Stimulated activated CD8-positive, alpha-beta memory T cell treated with anti-CD3 and anti-CD28 coated beads, Interleukin-2, amount 100 ng/mL, for 1 hour (primary cell): ENCODE measurements around the gene NOP10.
A peak's percentile ranks its signal among the peaks of the same experiment; 100 is the strongest.
"Not testable (repeated sequence)": the region's sequence is repeated elsewhere in the genome, so short reads cannot be mapped to it uniquely, and the experiment has no call there.

Experiments used
- DNase-seq, 2 donors: peaks; one replicate each; pipeline ENCODE4 v3.0.0-alpha.2; 2020; ENCODE audit warnings: low read depth in 2 of 2

Gene NOP10

DNA sequence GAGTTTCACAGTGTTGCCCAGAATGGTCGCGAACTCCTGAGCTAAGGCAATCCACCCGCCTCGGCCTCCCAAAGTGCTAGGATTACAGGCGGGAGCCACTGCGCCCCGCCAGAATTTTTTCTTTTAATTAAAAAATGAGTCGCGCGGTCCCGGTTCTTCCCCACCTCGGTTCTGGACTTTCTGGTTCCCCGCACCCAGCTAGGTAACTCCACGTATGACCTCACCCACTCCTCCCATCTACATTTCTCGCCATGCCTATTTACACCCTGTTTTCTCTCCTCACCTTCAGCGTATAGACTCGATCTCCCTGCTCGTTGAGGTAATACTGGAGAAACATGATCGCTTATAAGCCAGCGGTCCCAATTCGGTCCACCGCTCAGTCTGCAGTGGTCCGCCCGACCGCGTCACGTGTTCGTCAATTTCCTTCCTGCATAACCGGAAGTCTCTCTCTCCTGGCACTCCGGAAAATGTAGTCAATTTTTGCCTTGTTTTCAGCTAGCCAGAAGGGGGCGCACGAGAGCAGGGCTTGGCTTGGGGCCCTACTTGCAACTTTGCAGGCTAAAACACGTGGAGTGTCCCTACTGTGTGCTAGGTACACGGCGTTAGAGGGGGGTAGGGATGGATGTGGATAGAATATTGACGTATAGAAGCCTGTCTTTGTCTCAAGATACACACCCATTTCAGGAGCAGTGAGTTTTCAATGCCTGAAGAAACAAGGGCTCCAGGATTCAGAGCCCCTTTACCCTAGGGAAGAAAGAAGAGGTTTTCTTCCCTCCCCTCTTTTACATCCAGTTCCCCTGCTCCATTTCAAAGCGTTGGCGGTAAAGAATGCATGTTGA, at the start of gene NOP10, which contains the start of gene NUTM1:
TSS of gene NOP10 (minus strand) at position 400 of the 839 bp plus-strand sequence. CDS start at position 337, 63 bp downstream.
TSS of gene NUTM1 (plus strand) at position 579 of the 839 bp plus-strand sequence. CDS start 382 bp downstream, outside the sequence.
- peak; percentile 85 to 89 for DNase-seq

DNA sequence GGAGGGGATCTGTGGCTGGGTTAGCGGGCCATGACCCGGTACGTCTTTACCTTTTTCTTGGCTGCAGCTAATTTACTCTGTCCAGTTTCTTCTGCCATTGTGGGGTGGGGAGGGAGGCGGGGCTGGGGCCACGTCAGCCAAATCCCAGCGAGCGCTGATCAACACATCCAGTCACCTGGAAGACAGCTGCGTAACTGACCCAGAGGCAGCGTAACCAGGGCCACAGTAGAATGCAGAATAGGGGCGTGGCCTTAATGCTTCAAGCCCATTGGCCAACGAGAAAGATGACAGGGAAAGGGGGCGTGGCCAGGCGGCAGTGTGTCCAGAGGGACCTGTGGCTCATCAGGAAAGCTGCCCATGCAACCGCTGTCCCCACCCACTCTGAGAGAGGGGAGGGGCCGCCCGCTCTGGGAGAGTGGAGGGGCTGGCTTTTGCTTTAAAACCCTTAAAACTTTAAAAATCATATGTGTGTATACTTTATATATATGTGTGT, 46.7 kb upstream of the NOP10 start:
- not testable (repeated sequence) for DNase-seq

DNA sequence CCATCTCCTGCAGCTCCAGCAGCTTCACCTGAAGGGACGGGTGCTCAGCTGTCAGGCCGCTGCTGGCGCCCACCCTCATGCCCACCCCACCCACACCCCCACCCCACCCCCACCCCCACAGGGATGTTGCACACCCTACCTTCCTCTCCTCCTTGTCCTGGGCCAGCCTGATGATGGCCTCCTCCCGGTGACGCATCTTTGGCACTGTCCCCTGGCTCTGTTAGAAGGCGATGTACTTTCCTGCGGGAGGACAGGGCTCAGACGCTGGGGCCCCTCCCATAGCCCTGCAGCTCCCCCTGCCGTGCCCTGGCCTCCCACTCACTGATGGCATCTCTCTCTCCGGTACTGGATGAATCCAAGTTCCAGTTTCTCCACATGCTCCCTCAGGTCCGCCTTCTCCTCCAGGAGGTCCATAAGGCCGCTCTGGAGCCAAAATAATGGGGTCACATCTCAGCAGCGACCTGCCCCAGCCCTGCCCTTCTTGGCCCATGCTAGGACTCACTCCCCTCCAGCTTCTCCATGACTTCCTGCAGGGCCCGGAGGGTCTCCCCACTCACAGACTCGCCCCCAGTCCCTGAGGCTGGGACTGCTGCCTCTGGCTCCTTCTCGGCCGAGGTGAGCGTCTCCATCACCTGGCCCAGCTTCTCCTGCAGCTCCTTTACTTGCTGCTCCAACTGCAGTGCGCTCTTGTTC, 39.0 kb upstream of the NOP10 start:
- DNase-seq = not testable (repeated sequence)

DNA sequence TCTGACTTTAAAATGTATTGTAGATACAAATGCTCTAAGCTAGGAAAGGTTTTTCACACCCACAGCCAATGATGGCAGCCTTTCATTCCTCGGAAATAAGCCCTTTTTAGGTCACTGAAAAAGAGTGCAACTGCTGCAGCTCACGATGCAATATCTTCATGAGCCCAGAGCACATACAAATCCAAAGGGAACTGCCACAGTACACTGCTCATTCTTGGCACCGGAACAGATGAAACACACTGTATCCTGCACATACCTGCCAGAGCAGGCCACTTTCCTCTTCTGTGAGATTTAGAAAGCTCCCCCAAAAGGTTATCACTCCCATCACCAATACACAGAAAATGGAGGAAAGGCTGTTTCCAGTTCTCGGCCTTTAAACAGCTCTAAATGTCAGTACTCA, 37.6 kb upstream of the NOP10 start:
- not testable (repeated sequence) for DNase-seq

DNA sequence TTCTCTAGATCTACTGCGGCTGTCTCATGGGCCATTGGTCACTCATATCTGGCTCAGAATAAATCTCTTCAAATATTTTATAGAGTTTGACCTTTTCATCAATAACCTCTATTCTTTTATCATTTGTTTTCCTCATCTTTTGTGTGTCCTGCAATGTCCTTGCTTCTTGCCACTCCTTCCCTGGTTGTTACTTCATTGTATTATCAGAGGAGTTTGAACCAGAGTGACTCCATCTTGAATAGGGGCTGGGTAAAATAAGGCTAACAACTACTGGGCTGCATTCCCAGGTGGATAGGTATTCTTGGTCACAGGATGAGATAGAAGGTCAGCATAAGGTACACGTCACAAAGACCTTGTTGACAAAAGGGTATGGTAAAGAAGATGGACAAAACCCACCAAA, 33.9 kb upstream of the NOP10 start:
- DNase-seq = no peak

DNA sequence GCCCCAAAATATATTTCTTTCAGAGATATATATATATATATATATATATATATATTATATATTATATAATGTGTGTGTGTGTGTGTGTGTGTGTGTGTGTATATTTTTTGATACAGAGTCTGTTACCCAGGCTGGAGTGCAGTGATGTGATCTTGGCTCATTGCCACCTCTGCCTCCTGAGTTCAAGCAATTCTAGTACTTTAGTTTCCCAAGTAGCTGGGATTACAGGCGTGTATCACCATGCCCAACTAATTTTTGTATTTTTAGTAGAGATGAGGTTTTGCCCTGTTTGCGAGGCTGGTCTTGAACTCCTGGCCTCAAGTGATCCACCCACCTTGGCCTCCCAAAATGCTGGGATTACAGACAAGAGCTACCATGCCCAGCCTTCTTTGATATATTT, 32.6 kb upstream of the NOP10 start:
- DNase-seq = not testable (repeated sequence)

DNA sequence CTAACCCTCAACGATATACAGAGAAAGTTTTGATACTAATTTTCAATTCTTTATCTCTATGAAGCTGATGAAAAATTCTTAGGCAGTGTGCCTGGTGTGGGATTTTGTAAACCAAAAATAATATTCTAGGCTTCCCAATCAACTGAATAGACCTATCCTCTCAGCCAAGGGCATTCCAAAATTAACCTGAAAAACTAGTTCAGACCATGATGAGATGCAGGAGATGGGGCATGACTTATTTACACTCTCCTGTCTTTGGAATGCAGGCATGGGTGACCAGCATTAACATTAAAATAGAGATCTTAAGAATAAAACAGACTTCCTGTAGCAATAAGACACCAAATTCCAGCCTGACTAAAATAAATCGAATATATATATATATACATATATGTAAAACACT, 31.9 kb upstream of the NOP10 start:
- no peak for DNase-seq

DNA sequence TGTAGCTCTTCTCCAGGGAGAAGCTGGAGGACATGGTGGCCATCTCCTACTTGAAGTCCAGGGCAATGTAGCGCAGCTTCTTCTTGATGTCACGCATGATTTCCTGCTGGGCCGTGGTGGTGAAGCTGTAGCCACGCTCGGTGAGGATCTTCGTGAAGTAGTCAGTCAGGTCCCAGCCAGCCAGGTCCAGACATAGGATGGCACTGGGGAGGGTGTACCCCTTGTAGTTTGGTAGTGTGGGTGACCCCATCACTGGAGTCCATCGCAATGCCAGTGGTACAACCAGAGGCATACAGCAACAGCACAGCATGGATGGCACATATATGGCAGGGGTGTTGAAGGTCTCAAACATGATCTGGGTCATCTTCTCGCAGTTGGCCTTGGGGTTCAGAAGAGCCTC, 31.0 kb upstream of the NOP10 start:
- no peak for DNase-seq

DNA sequence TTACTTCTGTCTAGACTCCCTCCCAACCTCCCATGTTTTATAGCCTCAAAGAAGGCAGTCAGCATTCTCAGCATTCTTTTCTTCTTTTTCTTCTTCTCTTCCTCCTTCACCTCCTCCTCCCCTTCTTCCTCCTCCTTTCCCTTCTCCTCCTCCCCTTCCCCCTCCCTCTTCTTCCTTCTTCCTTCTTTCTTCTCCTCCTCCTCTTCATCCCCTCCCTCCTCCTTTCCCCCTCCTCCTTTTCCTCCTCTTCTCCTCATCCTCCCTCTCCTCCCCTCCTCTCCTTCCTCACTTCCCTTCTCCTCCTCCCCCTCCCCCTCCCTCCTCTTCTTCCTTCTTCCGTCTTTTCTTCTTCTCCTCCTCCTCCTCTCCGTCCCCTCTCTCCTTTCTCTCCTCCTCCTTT, 27.7 kb upstream of the NOP10 start:
- DNase-seq = no peak

DNA sequence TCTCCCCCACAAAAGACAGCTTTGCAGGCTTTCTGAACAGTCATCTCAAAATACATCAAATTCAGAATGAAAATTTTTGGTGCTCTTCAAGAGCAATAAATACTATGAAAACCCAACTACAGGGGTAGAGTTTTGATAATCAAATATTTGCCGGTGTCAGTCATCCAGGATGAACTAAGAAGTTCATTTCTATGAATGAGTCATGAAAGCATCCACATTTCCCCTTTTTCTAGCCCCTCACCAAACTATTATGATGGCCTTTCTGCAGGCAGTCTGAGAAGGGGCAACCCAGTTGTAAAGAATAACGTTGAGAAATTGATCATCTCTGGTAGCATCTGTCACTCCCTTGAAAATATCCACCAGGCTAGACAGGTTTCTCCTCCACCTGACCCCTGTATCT, 27.2 kb upstream of the NOP10 start:
- no peak for DNase-seq

DNA sequence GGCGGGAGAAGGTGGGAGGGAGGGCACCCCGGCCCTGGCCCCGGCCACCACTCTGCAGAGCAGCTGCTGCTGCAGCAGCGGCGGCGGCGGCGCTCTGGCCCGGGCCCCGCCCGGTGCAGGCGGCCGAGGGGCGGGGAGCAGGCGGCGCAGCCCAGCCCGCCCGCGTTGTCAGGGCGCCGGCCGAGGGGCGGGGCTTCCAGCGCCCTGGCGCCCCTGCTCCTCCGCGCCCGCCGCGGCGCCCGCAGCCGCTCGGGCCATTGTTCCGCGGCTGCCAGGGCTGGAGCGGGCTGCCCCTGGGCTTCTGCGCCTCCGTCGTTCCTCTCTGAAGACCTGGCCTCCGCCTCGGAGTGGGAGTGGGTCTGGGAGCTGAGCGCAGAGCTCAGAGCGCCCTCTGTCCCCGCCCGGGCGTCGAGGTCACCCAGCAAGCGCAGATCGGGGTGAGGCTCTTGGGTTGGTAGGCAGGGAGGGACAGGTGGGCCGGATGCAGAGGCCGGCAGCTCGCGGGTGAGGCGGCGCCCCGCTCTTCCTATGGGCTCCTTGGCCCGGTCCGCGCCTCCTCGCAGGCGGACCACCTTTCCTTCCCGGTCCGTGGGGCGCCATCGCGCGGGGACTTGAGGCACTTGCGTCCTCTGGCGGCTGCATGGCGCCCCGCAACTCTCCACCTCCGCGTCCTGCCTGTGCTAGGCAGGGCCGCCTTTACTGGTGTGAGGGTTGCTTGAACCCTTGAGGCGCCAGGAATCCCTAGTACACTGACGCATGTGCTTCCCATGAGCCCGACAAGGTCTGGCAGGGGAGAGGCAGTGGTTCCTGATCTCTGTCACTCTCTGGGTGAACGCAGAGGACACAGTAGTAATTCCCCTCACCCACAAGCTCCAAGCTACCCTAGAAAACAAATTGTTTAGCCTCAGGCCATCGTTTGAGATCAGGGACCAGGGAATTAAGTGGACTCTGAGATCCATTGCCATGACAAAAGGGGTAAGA, 24.5 kb upstream of the NOP10 start, which contains the start of gene LPCAT4:
TSS of gene LPCAT4 (minus strand) at position 96 of the 981 bp plus-strand sequence. CDS start 96 bp downstream, outside the sequence.
- DNase-seq = peak; percentile 77 to 81

DNA sequence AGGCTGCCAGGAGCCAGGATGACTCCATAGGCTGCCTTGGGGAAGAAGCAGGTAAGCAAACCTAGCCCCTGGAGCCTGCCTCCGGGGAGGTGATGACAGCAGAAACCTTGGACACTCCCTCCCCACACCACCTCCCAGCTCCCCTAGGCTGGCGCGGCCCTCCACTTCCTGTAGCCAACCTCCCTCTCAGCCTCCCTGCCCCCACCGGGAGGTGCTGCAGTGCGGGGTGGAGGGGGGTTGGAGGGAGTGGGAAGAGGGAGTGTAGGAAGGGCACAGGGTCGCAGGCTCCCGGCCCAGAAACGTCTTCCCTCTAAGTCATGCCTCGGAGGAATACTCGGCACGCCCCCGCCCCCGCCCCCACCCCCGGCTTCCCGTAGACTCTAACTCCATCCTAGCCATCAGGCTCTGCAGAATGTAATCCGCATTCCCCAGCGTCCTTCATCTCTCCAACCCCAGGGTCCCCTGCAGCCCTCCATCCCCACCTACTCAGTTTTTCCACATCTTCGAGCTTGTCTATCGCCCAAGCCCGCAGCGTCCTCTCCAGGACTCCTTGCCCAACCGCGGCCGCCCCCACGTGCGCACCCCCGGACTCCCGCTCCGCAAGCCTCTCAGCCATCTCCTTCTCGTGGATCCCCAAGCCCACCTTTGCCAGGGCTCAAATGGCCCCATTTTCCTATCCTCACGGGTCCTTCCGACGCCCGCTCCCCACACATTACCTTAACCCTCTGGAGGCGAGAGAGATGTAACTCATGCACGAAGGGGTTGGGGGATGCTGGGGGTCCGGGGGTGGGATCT, 23.5 kb upstream of the NOP10 start:
- no peak for DNase-seq

DNA sequence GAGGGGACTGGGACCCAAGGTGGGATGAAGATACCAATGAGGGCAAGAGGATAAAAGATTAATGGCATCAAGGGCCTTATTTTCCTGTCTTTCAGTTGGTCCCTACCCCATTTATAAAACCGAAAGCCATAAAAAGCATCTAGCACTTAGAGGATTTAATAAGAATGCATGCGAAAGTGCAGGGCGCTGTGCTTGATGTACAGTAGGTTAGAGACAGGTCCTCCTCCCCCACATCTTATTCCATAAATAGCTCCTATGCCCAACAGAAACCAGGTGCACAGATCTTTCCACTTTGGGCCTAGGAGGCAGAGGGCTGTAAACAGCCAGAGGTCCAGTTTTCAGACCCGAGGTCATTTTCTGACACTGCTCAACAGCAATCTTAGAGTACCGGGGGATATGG, 22.9 kb upstream of the NOP10 start:
- DNase-seq = no peak

DNA sequence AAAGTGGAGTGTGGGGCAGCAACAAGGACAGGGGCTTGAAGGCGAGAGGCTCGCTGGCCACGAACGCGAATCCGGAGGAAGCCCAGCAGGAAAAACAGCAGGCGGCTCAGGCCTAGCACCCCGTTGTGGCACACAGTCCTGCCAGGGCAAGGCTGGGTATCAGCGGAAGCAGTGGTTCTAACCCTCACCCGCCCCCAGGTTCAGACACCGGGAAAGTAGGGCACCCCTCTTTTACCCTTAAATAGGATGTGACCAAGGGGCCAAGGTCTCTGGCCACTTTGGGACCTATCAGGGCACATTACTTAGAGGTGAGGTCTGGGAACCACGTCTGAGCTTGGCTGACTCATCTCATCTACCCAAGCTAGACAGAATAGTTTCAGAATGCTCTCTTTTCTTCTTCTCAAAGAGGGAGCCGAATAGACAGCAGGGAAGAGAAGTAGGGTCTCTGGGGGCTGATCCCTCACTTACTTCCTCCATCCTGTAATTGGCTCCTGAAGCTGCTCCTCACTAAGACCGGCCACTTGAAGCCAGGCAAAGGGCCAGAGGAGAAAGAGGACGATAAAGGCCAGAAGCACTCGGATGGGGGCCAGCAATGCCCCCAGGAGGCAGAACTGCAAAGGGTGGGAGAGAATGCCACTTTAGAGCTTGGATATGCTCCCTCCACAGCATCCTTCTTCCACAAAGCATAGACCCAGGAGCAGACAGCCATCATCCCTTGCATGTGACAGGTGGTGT, 22.3 kb upstream of the NOP10 start:
- no peak for DNase-seq

DNA sequence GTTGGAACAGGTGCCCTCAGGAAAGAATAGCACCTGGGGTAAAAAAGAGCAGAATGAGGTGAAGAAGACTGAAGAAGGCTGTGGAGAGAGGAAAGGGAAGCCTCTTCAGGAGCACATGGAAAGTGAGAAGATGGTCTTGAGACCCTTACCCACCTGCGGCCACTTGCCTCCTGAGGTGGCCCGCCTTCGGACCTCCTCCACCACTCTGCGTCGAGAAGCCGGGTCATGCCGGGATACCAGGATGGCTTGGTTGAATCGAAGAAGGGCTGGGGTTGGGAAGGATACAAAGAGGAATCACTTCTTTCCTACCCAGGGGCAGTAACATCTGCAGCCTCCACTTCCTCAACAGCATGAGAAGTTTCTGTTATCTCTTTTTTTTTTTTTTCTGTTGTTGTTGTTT, 21.1 kb upstream of the NOP10 start:
- no peak for DNase-seq

DNA sequence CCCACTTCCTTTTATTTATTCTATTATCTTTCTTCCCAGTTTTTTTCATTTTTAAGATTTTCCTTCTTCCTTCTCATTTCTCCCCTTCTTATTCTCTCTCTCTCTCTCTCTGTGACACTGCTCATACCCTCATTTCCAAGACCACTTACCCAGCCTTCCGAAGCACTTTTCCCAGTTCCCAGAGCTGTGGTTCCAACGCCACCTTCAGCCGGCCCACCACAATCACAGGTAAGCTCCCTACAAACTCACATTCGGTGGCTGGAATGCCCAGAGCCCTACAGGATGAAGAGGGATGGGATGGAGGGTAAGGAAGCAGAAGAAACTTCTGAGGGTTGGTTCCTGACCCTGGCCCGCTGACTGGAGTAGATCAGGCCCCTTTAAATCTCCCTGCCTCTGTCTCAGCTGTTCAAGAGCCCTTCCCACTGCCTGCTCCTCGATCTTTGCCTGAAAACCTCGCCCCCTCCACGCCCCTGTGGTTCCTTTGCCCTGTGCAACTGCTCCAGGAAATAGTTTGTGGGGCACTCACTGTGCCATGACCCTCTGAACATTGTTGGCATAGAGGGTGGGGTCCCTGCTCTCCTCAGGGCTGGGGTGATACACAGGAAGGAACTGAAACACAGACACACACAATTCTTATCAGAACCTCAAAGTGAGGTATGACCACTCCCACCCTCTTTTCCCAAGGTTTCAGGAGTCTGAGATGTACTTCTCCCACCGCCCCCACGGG, 19.3 kb upstream of the NOP10 start:
- DNase-seq = no peak

DNA sequence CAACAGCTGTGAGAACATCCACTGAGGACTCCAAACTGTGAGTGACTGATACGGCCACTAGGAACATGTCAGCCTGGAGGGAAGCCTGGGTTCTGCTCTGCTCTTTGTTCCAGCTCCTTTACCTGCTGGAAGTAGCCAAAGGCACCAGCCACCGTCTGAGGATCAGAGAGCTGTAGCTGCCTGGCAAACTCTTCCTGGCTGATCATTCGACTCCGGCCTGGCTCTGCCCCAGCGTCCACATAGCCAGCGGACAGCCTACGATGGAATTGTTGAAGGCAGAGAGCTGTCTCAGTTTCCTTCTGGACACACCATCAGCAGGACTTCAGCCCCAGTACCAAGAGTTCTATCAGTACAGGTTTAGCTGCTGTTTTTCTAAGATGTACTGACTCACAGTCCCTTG, 18.3 kb upstream of the NOP10 start:
- DNase-seq = no peak

DNA sequence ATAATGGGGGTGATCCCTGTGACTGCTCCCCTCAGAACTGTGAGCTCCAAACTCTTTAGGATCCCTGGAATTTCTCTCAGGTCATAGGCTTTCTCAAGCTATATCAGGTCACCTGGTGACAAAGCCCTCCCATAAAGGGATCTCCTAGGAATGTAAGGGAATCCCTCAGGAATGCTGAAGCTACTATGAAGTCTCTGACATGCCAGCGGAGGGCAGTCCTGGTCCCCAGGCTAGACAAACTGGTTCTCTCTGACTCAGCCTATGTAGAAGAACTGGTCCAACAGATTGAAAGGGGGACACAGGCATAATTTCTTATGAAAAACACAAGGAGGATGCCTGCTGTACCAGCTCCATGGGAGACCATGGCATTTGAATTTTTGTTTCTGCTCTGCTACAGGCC, 17.4 kb upstream of the NOP10 start:
- DNase-seq = no peak

DNA sequence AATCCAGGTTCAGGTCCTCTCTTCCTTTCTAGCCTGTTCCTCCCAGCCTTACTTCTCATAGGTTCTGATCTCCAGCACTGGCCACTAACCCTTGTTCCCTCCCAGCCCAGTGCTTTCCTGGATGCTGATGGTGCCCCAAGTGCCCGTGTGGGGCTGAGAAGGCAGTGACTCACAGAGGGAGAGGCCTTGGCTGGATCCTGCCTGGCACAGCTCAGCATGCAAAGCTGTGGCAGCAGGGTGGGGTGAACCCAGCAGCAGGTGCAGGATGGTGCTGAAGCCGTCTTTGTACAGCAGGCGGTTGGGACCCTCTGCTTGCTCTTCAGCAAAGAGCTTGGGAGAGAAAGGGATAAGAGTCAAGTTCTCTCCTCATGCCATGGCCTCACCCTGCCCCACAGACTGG, 16.5 kb upstream of the NOP10 start:
- no peak for DNase-seq
